ENCODE data around the gene RFTN1. TPM values are rescaled to one million over a fixed set of nuclear protein-coding genes. Genes with fewer than 3 reads are reported as not detected.

Gene RFTN1
- total RNA-seq, 4 donors from 2014 or later: 113 to 137 (median 122) TPM

GRCh38 chr3:16304061-16305010, 209.2 kb downstream of the RFTN1 start:
- no peaks in the 10 kb centered on the region for H3K9me3 ChIP-seq
- WGBS, 2 donors: 89% methylated on average over 2 of the region's 2 CpGs
- DNase-seq (ENCODE audit: low spot score in 2 of 2): no peak
- H3K4me1 ChIP-seq: peaks cover 0 to 19% (median 2%) of the 10 kb centered on the region in 4 donors
- H3K36me3 ChIP-seq: peaks cover 0 to 15% (median 0%) of the 10 kb centered on the region in 3 donors
- no peak overlapping the region for H3K27ac ChIP-seq
- no peak for TF ChIP-seq EP300 (IDR thresholded peaks at IDR 0.05)
- no peak for TF ChIP-seq CTCF (IDR thresholded peaks at IDR 0.05)
- TF ChIP-seq POLR2A (IDR thresholded peaks at IDR 0.05): no peak
- no peak overlapping the region for H3K4me3 ChIP-seq
- no peaks in the 10 kb centered on the region for H3K27me3 ChIP-seq

- Histone ChIP-seq H3K4me3 (no peak overlapping the region), H3K27me3 (no peaks in the 10 kb centered on the region), H3K9me3 (no peaks in the 10 kb centered on the region), H3K4me1 (peaks cover 0 to 25% (median 2%) of the 10 kb centered on the region in 4 donors), H3K27ac (no peak overlapping the region), H3K36me3 (peaks cover 0 to 15% (median 0%) of the 10 kb centered on the region in 3 donors)
- TF ChIP-seq CTCF (IDR thresholded peaks at IDR 0.05) (no peak), EP300 (IDR thresholded peaks at IDR 0.05) (no peak), POLR2A (IDR thresholded peaks at IDR 0.05) (no peak)
- 63 to 67% methylated on average over 2 of the region's 2 CpGs for WGBS, 2 donors
- DNase-seq (ENCODE audit: low spot score in 2 of 2): no peak
Measured at GRCh38 chr3:16303037-16303575, 210.4 kb downstream of the RFTN1 start.

- no peak overlapping the region for H3K4me3 ChIP-seq
- H3K36me3 ChIP-seq: peaks cover 0 to 20% (median 0%) of the 10 kb centered on the region in 3 donors
- H3K4me1 ChIP-seq: peaks cover 0 to 25% (median 2%) of the 10 kb centered on the region in 4 donors
- no peaks in the 10 kb centered on the region for H3K9me3 ChIP-seq
- no peaks in the 10 kb centered on the region for H3K27me3 ChIP-seq
- H3K27ac ChIP-seq: no peak overlapping the region
- 37 to 40% methylated on average over 6 of the region's 6 CpGs for WGBS, 2 donors
- TF ChIP-seq POLR2A (IDR thresholded peaks at IDR 0.05) (no peak), CTCF (IDR thresholded peaks at IDR 0.05) (no peak), EP300 (IDR thresholded peaks at IDR 0.05) (no peak)
- no peak for DNase-seq (ENCODE audit: low spot score in 2 of 2)
Measured at GRCh38 chr3:16302082-16302631, 211.3 kb downstream of the RFTN1 start.

GRCh38 chr3:16301507-16301906, 212.0 kb downstream of the RFTN1 start:
- DNase-seq (ENCODE audit: low spot score in 2 of 2): no peak
- peaks cover 0 to 25% (median 0%) of the 10 kb centered on the region in 3 donors for H3K36me3 ChIP-seq
- H3K4me3 ChIP-seq: no peak overlapping the region
- WGBS, 2 donors: 32 to 38% methylated on average over 6 of the region's 6 CpGs
- no peaks in the 10 kb centered on the region for H3K27me3 ChIP-seq
- peak overlapping the region in 2 of 4 donors; percentile 36 to 56 for H3K27ac ChIP-seq
- TF ChIP-seq CTCF (IDR thresholded peaks at IDR 0.05) (no peak), POLR2A (IDR thresholded peaks at IDR 0.05) (no peak), EP300 (IDR thresholded peaks at IDR 0.05) (no peak)
- no peaks in the 10 kb centered on the region for H3K9me3 ChIP-seq
- peaks cover 0 to 25% (median 2%) of the 10 kb centered on the region in 4 donors for H3K4me1 ChIP-seq

Data from tibial nerve (tissue), 4 donors.